Measurements from ENCODE around the gene COL6A3.
"Not testable (repeated sequence)": the region's sequence is repeated elsewhere in the genome, so short reads cannot be mapped to it uniquely, and the experiment has no call there.

COL6A3 gene

GRCh38 chr2:237412646-237412987, 1.3 kb downstream of the COL6A3 start:
- DNase-seq (ENCODE audit: low read depth in 2 of 2): no peak

- DNase-seq (ENCODE audit: low read depth in 2 of 2): no peak
Measured at GRCh38 chr2:237411683-237412423, 2.1 kb downstream of the COL6A3 start.

GRCh38 chr2:237411092-237411601, 2.8 kb downstream of the COL6A3 start:
- no peak for DNase-seq (ENCODE audit: low read depth in 2 of 2)

- DNase-seq (ENCODE audit: low read depth in 2 of 2): not testable (repeated sequence)
Measured at GRCh38 chr2:237409263-237409662, 4.7 kb downstream of the COL6A3 start.

- no peak for DNase-seq (ENCODE audit: low read depth in 2 of 2)
Measured at GRCh38 chr2:237408335-237409000, 5.5 kb downstream of the COL6A3 start.

- no peak for DNase-seq (ENCODE audit: low read depth in 2 of 2)
Measured at GRCh38 chr2:237407700-237408099, 6.3 kb downstream of the COL6A3 start.

GRCh38 chr2:237406371-237406895, 7.5 kb downstream of the COL6A3 start:
- no peak for DNase-seq (ENCODE audit: low read depth in 2 of 2)

- no peak for DNase-seq (ENCODE audit: low read depth in 2 of 2)
Measured at GRCh38 chr2:237405605-237406004, 8.4 kb downstream of the COL6A3 start.

- no peak for DNase-seq (ENCODE audit: low read depth in 2 of 2)
Measured at GRCh38 chr2:237405006-237405559, 8.9 kb downstream of the COL6A3 start.

- no peak for DNase-seq (ENCODE audit: low read depth in 2 of 2)
Measured at GRCh38 chr2:237404413-237404812, 9.6 kb downstream of the COL6A3 start.

GRCh38 chr2:237403024-237403882, 10.7 kb downstream of the COL6A3 start:
- DNase-seq (ENCODE audit: low read depth in 2 of 2): no peak

- no peak for DNase-seq (ENCODE audit: low read depth in 2 of 2)
Measured at GRCh38 chr2:237400199-237400598, 13.8 kb downstream of the COL6A3 start.

GRCh38 chr2:237397072-237397471, 16.9 kb downstream of the COL6A3 start:
- DNase-seq (ENCODE audit: low read depth in 2 of 2): no peak

GRCh38 chr2:237393523-237393922, 20.4 kb downstream of the COL6A3 start:
- no peak for DNase-seq (ENCODE audit: low read depth in 2 of 2)

- no peak for DNase-seq (ENCODE audit: low read depth in 2 of 2)
Measured at GRCh38 chr2:237392186-237392585, 21.8 kb downstream of the COL6A3 start.

GRCh38 chr2:237391140-237391539, 22.8 kb downstream of the COL6A3 start:
- no peak for DNase-seq (ENCODE audit: low read depth in 2 of 2)

- no peak for DNase-seq (ENCODE audit: low read depth in 2 of 2)
Measured at GRCh38 chr2:237390235-237390634, 23.7 kb downstream of the COL6A3 start.

- no peak for DNase-seq (ENCODE audit: low read depth in 2 of 2)
Measured at GRCh38 chr2:237389831-237390230, 24.1 kb downstream of the COL6A3 start.

GRCh38 chr2:237388036-237388435, 25.9 kb downstream of the COL6A3 start:
- no peak for DNase-seq (ENCODE audit: low read depth in 2 of 2)

GRCh38 chr2:237384672-237385020, 29.3 kb downstream of the COL6A3 start:
- no peak for DNase-seq (ENCODE audit: low read depth in 2 of 2)

- no peak for DNase-seq (ENCODE audit: low read depth in 2 of 2)
Measured at GRCh38 chr2:237383991-237384671, 29.8 kb downstream of the COL6A3 start.

All from activated CD4-positive, alpha-beta T cell treated with anti-CD3 and anti-CD28 coated beads for 24 hours (primary cell).